SK-N-MC (cell line): ENCODE results near the gene DYNLRB1.

ENCODE experiments used
- EZH2 ChIP-seq: fragments of 200-600 bp; sonication (generic); IDR thresholded peaks from one replicate; pipeline ENCODE4 v1.6.1; 2017; ENCODE audit warnings: antibody characterized with exemption
- POLR2AphosphoS5 ChIP-seq: IDR thresholded peaks from 2 replicates; pipeline ENCODE4 v1.6.1; 2012; ENCODE audit warnings: mild to moderate bottlenecking, low read depth, low read length, borderline replicate concordance

GRCh38 chr20:34562641-34563040 lies 46.4 kb downstream of the DYNLRB1 start:
- TF ChIP-seq EZH2 (no peak), POLR2AphosphoS5 (no peak)
